Fibroblast of skin of abdomen (primary cell): ENCODE results near the gene SIPA1L2.
"Not testable (repeated sequence)": the region's sequence is repeated elsewhere in the genome, so short reads cannot be mapped to it uniquely, and the experiment has no call there.

ENCODE experiments used
- DNase-seq: peaks from one replicate; pipeline ENCODE4 v3.0.0-alpha.2; 2013

Gene SIPA1L2

GRCh38 chr1:232613752-232614381 is 16.1 kb downstream of the SIPA1L2 start:
- DNase-seq = peak; percentile 88

GRCh38 chr1:232612836-232613235 is 17.1 kb downstream of the SIPA1L2 start:
- DNase-seq = not testable (repeated sequence)

GRCh38 chr1:232611834-232612233 is 18.1 kb downstream of the SIPA1L2 start:
- DNase-seq = no peak

- not testable (repeated sequence) for DNase-seq
These were observed 18.8 kb downstream of the SIPA1L2 start for GRCh38 chr1:232610902-232611745.

GRCh38 chr1:232610192-232610901 is 19.6 kb downstream of the SIPA1L2 start:
- DNase-seq = no peak

GRCh38 chr1:232608427-232608826 is 21.5 kb downstream of the SIPA1L2 start:
- no peak for DNase-seq

DNA sequence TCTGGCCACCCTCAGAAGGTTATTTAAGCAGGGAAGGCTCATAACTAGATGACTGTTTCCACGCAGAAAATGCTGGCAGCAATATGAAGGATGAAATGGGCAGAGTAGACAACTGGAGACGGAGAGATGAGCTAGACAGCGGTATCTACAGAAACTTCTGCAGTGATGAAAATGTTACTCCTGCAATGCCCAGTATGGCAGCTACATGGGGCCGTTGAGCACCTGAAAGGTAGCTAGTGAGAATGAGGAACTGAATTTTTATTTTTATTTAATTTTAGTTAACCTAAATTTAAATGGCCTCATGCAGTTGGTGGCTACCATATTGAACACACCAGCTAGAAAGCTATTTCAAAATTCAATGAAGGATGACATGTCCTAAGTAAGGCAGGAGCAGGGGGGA is 27.3 kb downstream of the SIPA1L2 start:
- no peak for DNase-seq

DNA sequence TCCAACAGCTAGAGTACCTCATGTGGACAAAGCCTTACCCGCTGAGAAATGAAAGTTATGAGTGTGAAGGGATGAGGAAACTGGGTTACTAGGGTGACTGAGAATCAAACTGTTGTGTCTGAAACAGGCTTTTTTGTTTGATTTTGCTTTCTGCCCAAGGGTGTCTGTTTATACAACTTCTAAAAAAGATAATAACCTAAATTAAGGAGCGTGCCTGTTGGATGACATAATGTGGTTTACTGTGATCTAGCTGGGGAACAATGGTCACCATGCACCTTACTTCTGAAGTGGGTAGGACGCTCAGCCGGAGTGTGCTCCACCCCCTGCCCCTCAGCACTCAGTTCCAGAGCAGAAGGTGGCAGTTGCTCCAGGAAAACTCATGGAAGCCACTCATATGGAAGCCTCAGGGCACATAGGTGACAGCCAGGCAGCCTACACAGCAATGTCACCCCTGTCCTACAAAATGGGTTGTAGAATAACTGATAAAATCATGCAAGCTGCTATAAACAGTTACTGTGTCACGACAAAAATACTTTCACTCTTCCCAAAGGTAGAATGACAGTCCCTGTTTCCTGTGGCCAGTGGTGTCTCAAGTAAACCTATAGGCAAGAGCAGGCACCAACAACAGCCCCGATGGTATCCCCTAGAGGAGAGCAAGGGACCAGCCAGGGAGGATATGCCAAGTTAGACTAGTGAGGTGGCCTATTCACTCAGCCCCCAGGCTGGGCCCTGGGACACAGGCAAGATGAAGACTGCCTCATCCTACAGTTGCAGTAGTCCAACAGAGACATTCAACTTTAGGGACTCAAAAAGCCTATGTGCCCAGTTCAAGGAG is 29.3 kb downstream of the SIPA1L2 start:
- DNase-seq = no peak

GRCh38 chr1:232599178-232600041 is 30.5 kb downstream of the SIPA1L2 start:
- DNase-seq = peak; percentile 60

- DNase-seq = no peak
These were observed 31.1 kb downstream of the SIPA1L2 start for GRCh38 chr1:232598837-232599177.

DNA sequence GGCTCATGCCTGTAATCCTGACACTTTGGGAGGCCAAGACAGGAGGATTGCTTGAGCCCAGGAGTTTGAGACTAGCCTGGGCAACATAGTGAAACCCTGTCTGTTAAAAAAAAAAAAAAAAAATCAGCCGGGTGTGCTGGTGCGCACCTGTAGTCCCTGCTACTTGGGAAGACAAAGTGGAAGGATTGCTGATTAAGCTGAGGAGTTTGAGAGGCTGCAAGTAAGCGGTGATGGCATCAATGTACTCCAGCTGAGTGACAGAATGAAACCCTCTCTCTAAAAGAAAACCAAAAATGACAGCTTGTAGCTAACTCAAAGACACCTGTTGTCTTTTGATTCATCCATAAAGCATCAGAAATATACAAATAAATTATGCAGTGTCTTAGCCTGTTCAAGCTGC is 31.8 kb downstream of the SIPA1L2 start:
- DNase-seq = no peak

- no peak for DNase-seq
These were observed 32.2 kb downstream of the SIPA1L2 start for GRCh38 chr1:232597721-232598120.

DNA sequence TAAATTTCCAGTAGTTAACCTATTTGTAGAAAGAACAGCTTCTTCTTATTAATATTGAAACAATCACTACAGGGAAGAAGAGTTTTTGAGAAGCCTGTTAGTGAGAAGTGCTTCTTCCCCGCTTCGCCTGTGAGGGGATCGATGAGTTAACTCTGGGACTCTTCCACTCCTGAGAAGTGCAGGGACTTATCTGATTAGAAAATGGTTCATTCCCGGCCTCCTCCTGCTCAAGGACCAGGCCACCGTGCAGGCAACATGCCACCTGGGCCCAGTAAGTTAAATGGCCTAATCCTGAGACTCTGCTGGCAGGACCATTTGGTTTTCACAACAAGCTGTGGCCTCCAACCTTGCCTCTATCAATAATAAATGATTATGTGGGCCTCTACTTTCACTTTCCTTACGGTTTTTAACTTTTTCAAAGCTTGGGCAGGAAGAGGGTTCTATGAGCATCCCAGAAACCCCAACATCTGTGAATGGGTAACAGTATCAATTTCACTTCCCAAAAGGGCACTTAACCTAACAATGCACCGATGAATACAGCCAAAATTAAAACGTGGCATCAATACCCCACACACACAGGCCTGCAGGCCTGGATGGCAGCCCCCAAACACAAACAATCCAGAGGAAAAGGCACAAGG is 33.1 kb downstream of the SIPA1L2 start:
- no peak for DNase-seq

- no peak for DNase-seq
These were observed 34.9 kb downstream of the SIPA1L2 start for GRCh38 chr1:232594768-232595698.

DNA sequence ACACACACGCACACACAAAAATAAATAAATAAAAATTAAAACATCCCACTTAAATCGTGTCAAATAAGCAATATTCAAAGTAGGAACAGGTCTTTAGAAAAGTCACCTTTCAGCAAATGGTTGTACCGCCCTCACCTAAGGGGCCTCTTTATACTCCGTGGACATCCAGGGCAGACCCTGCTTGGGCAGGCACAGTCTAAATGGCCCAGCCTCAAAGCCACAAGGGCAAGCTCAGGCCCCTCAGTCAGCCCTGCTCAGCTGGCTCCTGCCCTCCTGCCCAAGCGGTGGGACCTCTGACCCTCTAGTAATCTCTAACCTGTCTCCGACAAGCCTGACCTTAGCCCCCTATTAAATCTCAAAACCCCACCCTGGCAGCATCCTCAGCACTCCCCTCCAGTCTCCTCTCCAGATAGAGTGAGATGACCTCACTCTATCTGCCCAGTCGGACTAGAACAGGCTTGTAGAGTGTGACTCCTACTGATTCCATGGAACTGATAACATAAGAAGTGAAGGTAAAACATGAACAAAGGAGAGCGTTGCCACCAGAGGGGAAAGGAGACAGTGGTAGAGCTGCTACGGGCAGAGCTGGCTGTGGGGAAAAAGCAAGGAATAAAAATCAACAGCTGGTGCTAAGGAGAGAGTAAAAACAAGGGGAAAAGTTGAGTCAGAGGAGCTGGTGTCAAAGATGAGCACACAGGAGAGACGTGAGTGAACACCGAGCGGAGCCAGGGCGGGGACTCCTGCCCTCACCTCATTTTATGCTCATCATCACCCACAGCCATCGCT is 36.0 kb downstream of the SIPA1L2 start:
- no peak for DNase-seq

GRCh38 chr1:232591344-232591743 is 38.6 kb downstream of the SIPA1L2 start:
- DNase-seq = no peak

- DNase-seq = no peak
These were observed 39.2 kb downstream of the SIPA1L2 start for GRCh38 chr1:232590744-232591082.

- DNase-seq = no peak
These were observed 39.9 kb downstream of the SIPA1L2 start for GRCh38 chr1:232589812-232590743.
